Muscle of leg (tissue), 11 donors: ENCODE data around the gene CLCNKA. TPM values are rescaled to one million over a fixed set of nuclear protein-coding genes. Genes with fewer than 3 reads are reported as not detected.
"Not testable (repeated sequence)": the region's sequence is repeated elsewhere in the genome, so short reads cannot be mapped to it uniquely, and the experiment has no call there.

ENCODE experiments used
- DNase-seq: peaks from one replicate; pipeline ENCODE4 v3.0.0; 2013
- H3K27ac ChIP-seq: one replicate; pipeline ENCODE4 v1.5.1; 2013; ENCODE audit warnings: mild to moderate bottlenecking, low read length, control low read depth
- H3K27me3 ChIP-seq: one replicate; pipeline ENCODE4 v1.6.1; 2013; ENCODE audit warnings: low read length; ENCODE audit not compliant: control insufficient read depth, insufficient read depth
- H3K36me3 ChIP-seq: one replicate; pipeline ENCODE4 v1.6.1; 2013; ENCODE audit warnings: low read length; ENCODE audit not compliant: control insufficient read depth, insufficient read depth
- H3K4me1 ChIP-seq: one replicate; pipeline ENCODE4 v1.6.1; 2013; ENCODE audit warnings: low read length; ENCODE audit not compliant: control insufficient read depth, insufficient read depth
- H3K4me3 ChIP-seq: one replicate; pipeline ENCODE4 v1.5.1; 2013; ENCODE audit warnings: low read length, control low read depth
- H3K9me3 ChIP-seq: replicated peaks from 2 replicates; pipeline ENCODE4 v1.6.1; 2013; ENCODE audit warnings: low read depth, low read length; ENCODE audit not compliant: control insufficient read depth
- WGBS: methylation state at CpG from one replicate; pipeline ENCODE4 v1.1.5; 2013; ENCODE audit warnings: missing lambda C conversion rate; ENCODE audit not compliant: insufficient coverage; 5-methylcytosine and 5-hydroxymethylcytosine counted together
- polyA plus RNA-seq, 8 donors: library from polyadenylated mRNA; unstranded; fragments of 120-200 nt; gene quantifications; one replicate each; pipeline versions ENCODE4 v1.2.1 to v1.2.3, GENCODE V29; 2013; ENCODE audit warnings: inconsistent platforms in 1 of 8, low replicate concordance in 1 of 8; ENCODE audit not compliant: insufficient read length in 8 of 8, insufficient read depth in 1 of 8
- total RNA-seq: library from RNA; stranded (reverse); fragments of 120-200 nt; gene quantifications from one replicate; pipeline ENCODE4 v1.2.4, GENCODE V29; 2013

Gene CLCNKA
- total and polyA plus RNA-seq, 9 donors, result 0.27 to 1.2 (median 0.72) TPM

- not testable (repeated sequence) for H3K27ac ChIP-seq, H3K36me3 ChIP-seq, H3K27me3 ChIP-seq, H3K9me3 ChIP-seq, DNase-seq, H3K4me3 ChIP-seq
- H3K4me1 ChIP-seq, result peaks cover 13% of the 10 kb centered on the region
- 77% methylated on average over 4 of the region's 9 CpGs for WGBS
Measured at GRCh38 chr1:16062687-16063075, 40.8 kb downstream of the CLCNKA start.

GRCh38 chr1:16063226-16063829, 41.5 kb downstream of the CLCNKA start:
- peaks cover 19% of the 10 kb centered on the region for H3K4me1 ChIP-seq
- H3K27me3 ChIP-seq, result peaks cover 8% of the 10 kb centered on the region
- H3K36me3 ChIP-seq, result no peaks in the 10 kb centered on the region
- no peaks in the 10 kb centered on the region for H3K9me3 ChIP-seq
- WGBS, result 81% methylated on average over 12 of the region's 15 CpGs
- H3K4me3 ChIP-seq, result no peak overlapping the region
- no peak overlapping the region for H3K27ac ChIP-seq
- DNase-seq, result no peak

GRCh38 chr1:16063921-16064320, 42.1 kb downstream of the CLCNKA start:
- H3K4me1 ChIP-seq, result peaks cover 23% of the 10 kb centered on the region
- 37% methylated on average over 7 of the region's 9 CpGs for WGBS
- no peaks in the 10 kb centered on the region for H3K36me3 ChIP-seq
- no peak overlapping the region for H3K4me3 ChIP-seq
- H3K27me3 ChIP-seq, result peaks cover 8% of the 10 kb centered on the region
- H3K9me3 ChIP-seq, result no peaks in the 10 kb centered on the region
- no peak overlapping the region for H3K27ac ChIP-seq
- no peak for DNase-seq

- no peak overlapping the region for H3K4me3 ChIP-seq
Measured at GRCh38 chr1:16064536-16065268, 42.9 kb downstream of the CLCNKA start.

GRCh38 chr1:16065269-16065576, 43.4 kb downstream of the CLCNKA start:
- WGBS, result 43% methylated on average over 8 of the region's 8 CpGs

More at GRCh38 chr1:16064536-16065268, 42.9 kb downstream of the CLCNKA start:
- Histone ChIP-seq H3K27me3 (peaks cover 10% of the 10 kb centered on the region), H3K36me3 (no peaks in the 10 kb centered on the region), H3K4me1 (peaks cover 23% of the 10 kb centered on the region), H3K27ac (no peak overlapping the region), H3K9me3 (no peaks in the 10 kb centered on the region)
- WGBS, result 38% methylated on average over 13 of the region's 13 CpGs
- DNase-seq, result peak; percentile 47

GRCh38 chr1:16066245-16066644, 44.4 kb downstream of the CLCNKA start:
- H3K4me3 ChIP-seq, result no peak overlapping the region
- no peaks in the 10 kb centered on the region for H3K9me3 ChIP-seq
- no peaks in the 10 kb centered on the region for H3K36me3 ChIP-seq
- H3K4me1 ChIP-seq, result peaks cover 23% of the 10 kb centered on the region
- peaks cover 13% of the 10 kb centered on the region for H3K27me3 ChIP-seq
- DNase-seq, result no peak
- 50% methylated on average over 2 of the region's 4 CpGs for WGBS
- no peak overlapping the region for H3K27ac ChIP-seq

More at GRCh38 chr1:16065269-16065576, 43.4 kb downstream of the CLCNKA start:
- Histone ChIP-seq H3K4me1 (peaks cover 23% of the 10 kb centered on the region), H3K27ac (no peak overlapping the region), H3K9me3 (no peaks in the 10 kb centered on the region), H3K36me3 (no peaks in the 10 kb centered on the region), H3K4me3 (no peak overlapping the region), H3K27me3 (peaks cover 12% of the 10 kb centered on the region)
- DNase-seq, result no peak

GRCh38 chr1:16067127-16067768, 45.4 kb downstream of the CLCNKA start:
- H3K9me3 ChIP-seq, result no peaks in the 10 kb centered on the region
- no peak overlapping the region for H3K4me3 ChIP-seq
- peaks cover 23% of the 10 kb centered on the region for H3K4me1 ChIP-seq
- no peak overlapping the region for H3K27ac ChIP-seq
- 42% methylated on average over 2 of the region's 6 CpGs for WGBS
- peaks cover 17% of the 10 kb centered on the region for H3K27me3 ChIP-seq
- no peak for DNase-seq
- H3K36me3 ChIP-seq, result no peaks in the 10 kb centered on the region

GRCh38 chr1:16067933-16068332, 46.1 kb downstream of the CLCNKA start:
- WGBS, result 42% methylated on average over 12 of the region's 13 CpGs
- Histone ChIP-seq H3K27me3 (peaks cover 22% of the 10 kb centered on the region), H3K4me1 (peaks cover 25% of the 10 kb centered on the region), H3K27ac (no peak overlapping the region), H3K9me3 (no peaks in the 10 kb centered on the region), H3K36me3 (no peaks in the 10 kb centered on the region), H3K4me3 (no peak overlapping the region)
- DNase-seq, result no peak

GRCh38 chr1:16068356-16069270, 46.8 kb downstream of the CLCNKA start:
- no peak overlapping the region for H3K27ac ChIP-seq
- peaks cover 25% of the 10 kb centered on the region for H3K27me3 ChIP-seq

More at GRCh38 chr1:16068356-16069270, 46.8 kb downstream of the CLCNKA start:
- no peak overlapping the region for H3K4me3 ChIP-seq
- no peaks in the 10 kb centered on the region for H3K9me3 ChIP-seq
- 53% methylated on average over 8 of the region's 11 CpGs for WGBS
- DNase-seq, result no peak
- H3K36me3 ChIP-seq, result no peaks in the 10 kb centered on the region
- peaks cover 28% of the 10 kb centered on the region for H3K4me1 ChIP-seq
